Anterior cingulate cortex (tissue), 58 donors: ENCODE measurements around the gene PRKAG2.

Experiments used
- DNase-seq, 58 donors: peaks; one replicate each; lab custom pipeline; 2025; lab: John Stamatoyannopoulos, UW

PRKAG2 gene

DNA sequence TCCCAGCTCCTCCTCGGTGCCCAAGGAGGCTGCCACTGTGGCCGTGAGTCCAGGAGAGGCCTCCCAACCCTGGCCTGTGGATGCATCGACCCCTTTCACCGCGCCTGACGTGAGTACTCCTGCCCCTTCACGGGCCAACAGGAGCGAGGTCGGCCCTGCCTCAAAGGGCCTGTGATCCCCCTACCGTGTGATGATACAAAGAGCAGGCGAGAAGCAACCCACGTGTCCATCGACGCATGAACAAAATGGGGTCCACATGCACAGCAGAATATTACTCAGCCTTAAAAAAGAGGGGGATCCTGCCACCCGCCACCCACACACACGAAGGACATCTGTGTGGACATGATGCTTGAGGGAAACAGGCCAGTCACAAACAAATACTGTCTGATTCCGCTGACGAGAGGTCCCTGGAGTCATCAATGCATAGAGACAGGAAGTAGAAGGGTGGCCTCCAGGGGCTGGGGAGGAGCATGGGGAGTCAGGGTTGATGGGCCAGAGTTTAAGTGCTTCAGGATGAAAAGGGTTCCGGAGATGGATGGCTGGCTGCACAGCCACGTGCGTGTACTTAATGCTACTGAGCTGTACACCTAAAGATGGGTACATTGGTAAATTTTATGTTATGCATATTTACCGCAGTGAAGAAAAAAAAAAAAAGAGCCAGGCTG lies 151.9 kb downstream of the PRKAG2 start:
- no peak for DNase-seq

DNA sequence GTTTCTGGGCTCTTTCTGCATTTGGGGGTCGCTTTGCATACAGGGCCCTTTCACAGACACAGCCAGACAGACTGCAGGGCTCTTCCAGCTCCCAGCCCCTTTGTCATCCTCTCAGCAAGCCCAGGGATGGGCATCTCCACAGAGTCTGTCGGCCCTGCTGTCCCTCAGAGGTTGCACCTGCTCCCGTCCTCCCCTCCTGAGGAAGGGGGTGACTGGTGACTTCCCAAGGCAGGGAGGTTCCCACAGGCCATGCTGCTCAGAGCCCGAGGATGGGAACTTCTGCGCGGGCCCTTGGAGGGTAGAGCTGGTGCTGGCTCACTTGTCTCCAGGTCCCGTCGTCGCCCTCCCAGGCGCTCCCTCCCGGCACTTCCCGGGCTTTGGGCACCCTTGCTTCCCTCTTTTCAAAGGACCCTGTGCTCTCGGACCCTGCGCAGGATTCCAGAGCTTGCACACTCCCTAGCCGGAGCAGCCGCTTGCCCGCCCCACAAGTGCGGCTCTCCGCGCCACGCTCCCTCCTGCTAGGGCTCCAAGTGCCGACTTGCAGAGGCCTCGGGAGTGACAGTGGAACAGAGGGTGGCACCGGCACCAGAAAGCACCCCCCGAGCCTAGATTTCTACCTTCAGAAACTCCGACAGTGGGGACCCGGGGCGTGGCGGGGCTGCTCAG lies 152.5 kb downstream of the PRKAG2 start:
- DNase-seq: no peak

DNA sequence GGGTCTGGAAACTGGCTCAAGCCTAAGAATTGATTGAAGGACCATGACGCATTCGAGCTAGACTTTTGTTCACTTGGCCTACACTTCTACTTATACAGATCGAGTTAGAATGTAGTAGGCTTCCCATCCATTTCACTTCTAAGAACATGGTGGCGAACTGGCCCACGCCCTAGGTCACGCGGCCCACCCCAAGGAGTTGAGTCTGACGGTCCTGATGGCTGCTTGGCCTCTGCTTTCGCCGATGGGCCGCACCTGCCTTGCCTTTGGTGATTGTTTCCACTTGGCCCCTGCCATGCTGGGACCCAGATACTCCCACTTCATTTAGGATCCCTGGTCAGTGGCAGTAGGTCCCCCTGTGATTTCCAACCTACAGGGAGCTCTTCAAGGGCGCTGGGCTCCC lies 153.6 kb downstream of the PRKAG2 start:
- DNase-seq: no peak

DNA sequence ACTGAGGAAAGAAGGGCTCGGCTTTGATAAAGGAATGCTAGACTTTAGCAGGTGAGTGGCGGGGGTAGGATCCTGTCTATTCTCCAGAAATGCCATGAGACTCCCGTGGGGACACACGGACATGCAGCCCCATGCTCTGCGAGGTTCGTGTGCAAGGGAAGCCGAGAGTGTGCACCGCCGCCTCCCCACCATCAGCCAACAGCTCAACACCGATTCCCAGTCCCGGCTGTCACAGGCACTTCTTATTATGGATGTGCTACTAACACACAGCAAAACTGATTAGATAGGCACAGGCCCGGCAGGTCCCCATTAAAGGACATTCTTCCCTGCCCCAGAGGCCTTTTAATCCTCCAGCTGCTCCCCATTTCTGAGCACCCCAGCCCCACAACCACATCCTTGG lies 154.4 kb downstream of the PRKAG2 start:
- DNase-seq: no peak

DNA sequence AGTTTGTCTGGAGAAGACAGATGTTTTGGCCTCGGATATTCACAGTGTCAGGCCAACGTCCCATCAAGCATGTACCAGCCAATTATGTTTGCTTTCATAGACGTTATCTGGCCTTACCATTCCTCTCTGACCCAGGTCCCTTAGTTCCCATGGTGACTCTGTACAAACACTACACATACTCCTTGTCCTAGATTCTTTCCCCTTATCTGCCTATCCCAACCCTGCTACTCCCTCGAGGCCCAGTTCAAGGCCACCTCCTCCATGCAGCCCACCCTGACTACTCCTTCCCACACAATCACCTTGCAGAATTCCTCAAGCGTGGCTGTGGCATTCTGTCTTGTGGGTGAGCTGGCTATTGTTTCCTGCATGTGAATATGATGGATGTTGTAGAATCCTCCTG lies 155.2 kb downstream of the PRKAG2 start:
- no peak for DNase-seq

DNA sequence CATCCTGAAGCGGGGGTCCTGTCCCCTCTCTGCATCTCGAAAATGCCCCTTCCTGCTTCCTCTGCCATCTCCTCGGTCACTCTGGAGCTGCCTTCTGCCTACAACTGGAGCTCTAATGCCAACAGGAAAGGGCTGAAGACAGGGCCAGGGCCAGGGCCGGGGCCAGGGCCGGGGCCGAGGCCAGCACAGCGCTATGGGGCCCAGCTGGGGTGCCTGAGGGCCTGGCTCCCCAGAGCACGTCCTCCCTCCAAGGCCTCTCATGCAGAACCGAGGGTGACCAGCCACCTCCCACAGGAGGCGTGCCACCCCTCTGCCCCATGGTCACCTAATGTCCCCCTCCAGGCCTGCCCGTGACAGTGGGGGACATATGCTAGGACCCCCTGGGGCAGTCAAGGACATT lies 155.7 kb downstream of the PRKAG2 start:
- no peak for DNase-seq

DNA sequence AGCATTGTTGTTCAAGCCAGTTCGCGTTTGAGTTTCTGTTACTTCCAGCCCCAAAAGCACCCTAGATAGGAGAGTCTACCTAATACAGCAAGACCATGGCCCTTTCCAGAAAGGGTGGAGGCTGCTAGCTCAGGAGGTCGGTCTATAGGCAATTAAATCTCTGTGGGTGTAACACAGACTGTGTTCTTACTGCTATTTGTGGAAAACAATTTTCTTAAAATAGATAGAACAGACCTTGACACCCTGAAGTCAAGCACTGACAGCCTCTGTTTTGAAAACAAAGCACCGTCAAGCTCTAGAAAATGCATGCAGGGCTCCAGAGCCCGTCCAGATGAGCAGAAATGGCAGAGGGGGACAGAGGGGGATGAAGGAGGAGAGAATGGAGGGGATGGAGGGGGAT lies 156.6 kb downstream of the PRKAG2 start:
- DNase-seq: no peak

DNA sequence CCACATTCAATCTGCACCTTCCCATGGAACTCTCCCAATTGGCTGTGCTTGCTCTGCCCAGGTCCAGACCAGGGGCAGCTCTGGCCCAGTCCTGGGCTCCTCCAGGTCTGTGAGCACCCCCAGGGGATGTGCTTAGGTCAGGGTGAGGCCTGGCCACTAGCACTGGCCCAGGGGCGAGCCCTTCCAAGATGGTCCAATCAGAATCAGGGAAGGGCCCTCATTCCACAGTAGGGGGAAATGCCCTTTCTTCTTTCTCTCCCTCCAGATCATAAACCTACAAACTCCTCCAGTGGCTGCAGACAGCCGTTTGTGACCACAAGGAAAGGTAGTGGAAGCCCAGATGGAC lies 157.0 kb downstream of the PRKAG2 start:
- no peak for DNase-seq

DNA sequence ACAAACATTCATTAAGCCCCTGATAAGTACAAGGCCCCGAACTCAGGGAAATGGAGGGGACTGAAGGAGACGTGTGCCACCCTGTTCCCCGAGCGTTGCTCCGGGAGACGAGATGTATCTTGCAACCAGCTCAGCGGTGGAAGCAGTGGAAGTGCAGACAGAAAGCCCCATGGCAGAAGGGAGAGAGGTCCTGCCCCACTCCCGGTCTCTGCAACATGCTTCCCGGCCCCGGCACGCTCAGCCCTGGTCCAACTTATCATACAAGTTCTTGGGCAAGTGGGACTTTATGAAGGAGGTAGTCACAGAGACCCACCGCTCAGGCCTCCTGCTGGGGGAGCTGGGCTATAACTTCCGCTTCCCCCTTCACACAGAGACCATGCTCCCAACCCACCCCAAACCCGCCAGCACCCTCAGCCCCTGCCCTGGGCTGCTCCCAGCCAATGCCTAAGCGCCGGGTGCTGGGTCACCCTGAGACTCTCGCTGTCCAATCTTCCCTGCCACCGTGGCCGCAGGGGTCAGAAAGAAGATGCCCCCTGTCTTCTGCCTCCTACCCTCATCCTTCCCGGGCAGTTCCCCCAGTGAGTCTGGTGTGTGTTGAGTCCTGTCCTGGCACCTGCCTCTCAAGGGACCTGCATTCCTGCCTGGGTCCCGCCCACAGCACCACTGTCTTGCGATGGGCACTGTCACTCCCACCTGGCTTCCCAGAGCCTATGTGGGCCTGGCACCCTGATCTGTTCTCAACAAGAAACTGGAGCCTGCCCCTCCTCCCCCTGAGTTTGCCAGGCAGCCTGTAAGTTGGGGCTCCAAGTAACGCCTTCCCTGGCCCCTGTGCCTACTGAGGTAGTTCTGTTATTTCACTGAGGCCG lies 157.7 kb downstream of the PRKAG2 start:
- DNase-seq: no peak

DNA sequence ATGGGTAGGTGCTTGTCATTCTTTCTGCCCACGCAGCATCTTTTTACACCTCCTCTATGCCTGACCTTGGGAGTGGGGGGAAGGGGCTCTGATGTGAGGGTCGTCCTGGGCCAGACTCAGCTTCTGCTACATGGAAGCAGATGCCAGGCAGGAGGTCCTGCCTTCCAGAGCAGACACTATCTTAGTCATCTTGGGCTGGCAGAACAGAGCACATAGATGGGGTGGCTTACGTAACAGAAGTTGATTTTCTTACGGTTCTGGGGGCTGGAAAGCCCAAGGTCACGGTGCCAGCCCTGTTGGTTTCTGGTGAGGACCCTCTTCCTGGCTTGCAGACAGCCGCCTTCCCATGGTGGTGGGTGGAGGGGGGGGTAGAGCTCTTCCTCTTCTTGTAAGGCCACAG lies 159.0 kb downstream of the PRKAG2 start:
- DNase-seq: no peak

DNA sequence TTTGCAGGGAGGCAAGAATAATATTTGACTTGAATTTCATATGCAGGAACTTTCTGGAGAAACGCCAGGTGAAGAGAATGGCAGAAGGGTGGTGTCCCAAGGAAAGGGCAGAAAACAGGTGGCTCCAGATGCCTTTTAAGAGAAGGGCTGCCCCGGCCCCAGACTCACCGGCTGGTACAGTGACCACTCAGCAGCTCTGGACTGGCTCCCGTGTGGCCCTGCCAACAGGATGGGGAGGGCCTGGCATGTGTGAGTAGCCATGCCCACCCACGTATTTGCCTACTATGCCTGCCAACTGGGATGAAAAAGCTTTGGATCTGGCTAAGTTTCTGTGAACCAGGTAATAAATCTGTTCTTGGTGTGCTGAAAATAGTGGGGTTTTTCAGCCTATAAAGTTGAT lies 159.5 kb downstream of the PRKAG2 start:
- peak in 18 of 58 donors; percentile 14 to 46 (median 27) for DNase-seq

DNA sequence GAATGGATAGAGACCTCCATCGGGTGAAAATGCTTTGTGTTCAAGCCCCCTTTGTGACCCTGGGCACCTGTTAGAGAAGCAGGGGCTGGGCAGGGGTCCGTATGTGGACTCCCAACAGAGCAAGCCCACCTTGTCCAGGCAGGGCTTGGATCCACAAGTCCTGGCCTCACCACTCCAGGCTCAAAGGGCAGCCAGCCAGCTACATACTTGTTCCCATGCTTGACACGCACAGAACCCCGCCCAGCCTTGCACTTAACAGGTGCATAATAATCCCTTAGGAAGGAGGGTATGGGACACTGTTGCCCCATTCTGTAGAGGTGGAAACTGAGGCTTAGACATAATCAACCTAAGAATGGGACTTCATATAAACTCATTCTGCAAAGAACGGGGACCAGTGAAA lies 160.6 kb downstream of the PRKAG2 start:
- DNase-seq: no peak

DNA sequence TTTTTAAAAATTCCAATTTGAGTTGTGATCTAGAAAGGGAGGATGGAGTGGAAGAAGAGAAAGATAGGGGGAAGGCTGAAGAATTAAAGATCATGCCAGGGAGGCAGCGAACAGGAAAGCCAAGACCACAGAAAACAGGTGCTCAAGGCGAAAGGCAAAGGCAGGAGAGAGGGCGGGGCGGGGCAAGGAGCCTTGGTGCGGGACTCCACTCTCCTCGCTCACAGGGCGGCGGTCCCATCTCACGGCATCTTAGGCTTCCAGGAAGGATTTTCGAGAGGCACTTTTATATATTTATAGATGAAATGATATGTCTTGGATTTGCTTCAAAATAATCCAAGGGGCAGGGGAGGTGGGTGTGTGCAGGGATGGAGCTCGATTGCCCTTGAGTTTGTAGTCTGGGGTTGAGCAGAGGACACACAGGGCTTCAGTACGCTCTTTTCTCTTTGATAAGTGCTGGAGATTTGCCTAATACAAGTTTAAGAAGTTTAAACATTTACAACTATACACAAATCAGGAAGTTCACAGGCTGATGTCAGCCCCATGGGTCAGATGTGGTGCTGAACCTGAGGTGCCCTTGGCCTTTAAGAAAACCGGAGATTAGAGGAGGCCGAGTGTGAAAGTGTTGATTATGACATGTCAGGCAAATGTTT lies 161.1 kb downstream of the PRKAG2 start:
- no peak for DNase-seq

DNA sequence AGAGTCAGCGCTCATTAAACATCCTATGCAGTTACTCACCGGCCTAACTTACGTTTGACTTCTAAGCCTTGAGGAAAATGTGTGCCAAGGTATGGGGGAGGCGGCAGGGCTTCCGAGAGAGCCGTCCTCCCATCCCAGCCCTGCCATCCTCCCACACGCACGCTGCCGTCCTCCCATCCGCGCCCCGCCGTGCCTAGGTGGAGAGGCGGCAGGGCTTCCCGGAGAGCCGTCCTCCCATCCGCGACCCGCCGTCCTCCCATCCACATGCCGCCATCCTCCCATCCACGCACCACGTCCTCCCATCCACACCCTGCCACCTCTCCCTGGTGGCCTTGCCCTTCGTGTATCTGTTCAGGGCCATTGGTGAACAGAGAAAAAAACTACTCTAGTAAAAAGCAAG lies 162.7 kb downstream of the PRKAG2 start:
- DNase-seq: no peak

DNA sequence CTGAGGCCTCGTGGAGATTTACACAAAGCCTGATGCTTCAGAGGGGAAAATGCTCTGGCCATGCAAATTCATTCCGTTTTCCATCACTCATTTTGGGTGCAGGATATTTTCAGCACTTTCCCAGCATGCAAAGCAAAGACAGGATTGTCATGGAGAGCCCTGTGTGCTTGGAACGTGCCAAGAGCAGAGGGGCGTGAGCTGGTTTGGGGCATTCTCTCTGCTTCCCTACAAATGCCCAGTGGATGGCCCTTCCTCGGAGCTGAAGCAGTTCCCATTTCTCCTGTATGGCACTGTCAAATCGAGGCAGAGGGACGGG lies 164.1 kb downstream of the PRKAG2 start:
- peak in 1 of 58 donors; percentile 34 for DNase-seq

DNA sequence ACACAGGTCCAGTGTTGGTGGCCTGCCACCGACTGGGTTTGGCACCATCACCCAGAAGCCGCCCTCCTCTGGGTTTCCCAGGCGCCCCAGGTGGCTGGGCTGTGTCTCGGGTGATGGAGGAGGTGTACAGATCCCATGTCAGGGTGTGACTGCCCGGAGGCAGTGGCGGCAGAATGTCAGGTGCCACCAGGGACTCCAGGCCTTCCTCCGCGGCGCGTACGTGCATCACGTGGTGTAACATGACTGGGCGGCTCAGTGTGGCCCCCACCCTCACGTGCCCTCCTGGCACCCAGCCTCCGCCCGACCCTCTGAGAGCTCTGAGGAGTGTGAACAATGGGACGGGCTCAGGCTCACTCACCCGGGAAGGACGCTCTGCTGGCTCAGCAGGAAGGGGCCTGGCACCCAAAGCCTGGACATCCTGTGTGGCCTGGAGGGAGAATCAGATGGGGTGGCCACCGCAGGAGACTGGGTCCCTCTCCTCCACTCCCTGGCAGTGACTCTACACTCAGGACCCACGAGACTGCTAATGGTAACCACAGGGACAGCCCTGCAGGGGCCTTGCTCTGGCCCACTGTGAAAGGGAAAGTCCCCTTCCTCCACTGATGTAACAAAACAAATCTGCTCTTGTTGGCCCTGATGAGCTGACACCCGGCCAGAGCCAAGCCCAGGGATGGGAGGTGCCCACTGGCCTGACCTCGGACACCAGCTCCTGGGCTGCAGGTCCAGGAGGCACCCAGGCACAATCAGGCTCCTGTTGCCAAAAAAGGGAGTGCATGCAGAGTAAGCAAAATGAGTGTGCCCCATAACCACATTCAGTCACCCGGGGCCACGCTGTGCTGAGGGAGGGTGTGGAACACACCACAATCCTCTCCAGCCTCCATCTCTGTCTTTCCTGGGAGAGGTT lies 164.8 kb downstream of the PRKAG2 start:
- no peak for DNase-seq

DNA sequence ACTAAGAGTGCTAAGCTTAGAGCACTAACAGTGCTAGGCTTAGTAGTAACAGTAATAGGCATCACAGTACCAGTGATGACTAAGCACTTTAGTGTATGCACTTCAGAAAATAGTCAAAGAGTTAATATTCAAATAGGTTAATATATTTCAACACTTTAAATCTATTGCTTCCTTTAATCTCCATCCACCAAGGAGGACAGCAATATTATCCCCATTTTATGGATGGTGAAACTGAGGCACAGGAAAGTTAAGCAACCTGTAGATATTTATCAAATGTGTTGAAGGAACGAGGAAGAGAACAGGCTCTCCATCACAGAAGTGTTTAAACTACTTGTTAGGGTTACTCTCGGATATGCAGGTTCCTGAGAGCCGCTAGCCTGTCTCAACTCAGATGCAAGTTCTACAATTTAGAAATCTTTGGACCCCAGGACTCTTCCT lies 165.5 kb downstream of the PRKAG2 start:
- DNase-seq: no peak

DNA sequence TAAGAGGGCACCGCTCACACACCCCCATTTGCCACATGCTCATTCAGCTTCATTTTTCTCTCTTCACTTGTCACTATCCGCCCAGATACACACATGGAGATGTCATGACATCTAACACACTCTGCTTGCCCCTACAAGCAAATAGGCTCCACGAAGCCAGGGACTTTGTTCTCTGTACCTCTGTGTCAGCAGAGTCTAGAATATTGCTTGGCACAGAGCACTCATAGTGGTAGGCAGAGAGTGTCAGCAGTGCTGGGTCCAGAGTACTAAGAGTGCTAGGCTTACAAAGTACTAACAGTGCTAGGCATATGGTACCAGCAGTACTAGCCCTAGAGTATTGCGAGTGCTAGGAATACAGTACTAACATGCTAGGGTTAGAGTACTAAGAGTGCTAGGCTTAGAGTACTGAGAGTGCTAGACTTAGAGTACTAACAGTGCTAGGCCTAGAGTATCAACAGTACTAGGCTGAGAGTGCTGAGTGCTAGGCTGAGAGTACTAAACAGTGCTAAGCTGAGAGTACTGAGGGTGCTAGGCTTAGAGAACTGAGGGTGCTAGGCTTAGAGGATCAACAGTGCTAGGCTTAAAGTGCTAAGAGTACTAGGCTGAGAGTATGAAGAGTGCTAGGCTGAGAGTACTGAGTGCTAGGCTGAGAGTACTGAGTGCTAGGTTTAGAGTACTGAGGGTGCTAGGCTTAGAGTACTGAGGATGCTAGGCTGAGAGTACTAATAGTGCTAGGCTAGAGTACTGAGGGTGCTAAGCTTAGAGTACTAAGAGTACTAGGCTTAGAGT lies 166.1 kb downstream of the PRKAG2 start:
- DNase-seq: no peak

DNA sequence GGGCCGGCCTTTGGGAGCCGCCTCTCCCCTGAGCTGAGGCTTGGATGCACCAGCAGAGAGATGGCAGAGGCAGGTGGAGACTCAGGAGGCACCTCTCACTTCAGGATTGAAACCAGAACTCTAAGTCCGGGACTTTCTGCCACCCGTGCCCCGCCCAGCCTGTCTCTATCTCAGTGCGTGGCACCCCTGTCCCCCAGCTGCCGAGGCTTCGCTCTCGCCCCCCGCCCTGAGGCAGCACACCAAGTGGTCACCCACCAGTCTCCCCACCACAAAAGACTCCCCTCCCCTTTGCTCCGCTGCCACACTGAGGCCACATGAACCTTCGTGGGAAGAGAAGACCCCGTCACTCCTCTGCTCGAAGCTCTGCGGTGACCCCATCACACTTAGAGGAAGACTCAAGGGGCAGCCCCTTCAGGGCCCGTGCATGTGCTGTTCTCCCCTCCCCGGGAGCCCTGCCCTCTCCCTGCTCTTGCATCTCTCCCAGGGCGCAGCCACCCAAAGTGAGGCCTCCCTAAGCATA lies 166.7 kb downstream of the PRKAG2 start:
- no peak for DNase-seq
